Dermis lymphatic vessel endothelial cell (primary cell): ENCODE data around the gene SLC6A17. TPM values are rescaled to one million over a fixed set of nuclear protein-coding genes. Genes with fewer than 3 reads are reported as not detected.

ENCODE experiments used
- total RNA-seq: library from RNA; depleted of rRNA; stranded (reverse); fragments of >200 nt; gene quantifications from 2 replicates; pipeline ENCODE4 v1.2.1, GENCODE V29; 2014

SLC6A17 gene
- 1.0 and 1.3 TPM in 2 replicates for total RNA-seq

GRCh38 chr1:110150330-110151174 is at the start of gene SLC6A17:
TSS of gene SLC6A17 (plus strand) at chr1:110150494. CDS start at chr1:110166930, 16,436 bp downstream.

DNA sequence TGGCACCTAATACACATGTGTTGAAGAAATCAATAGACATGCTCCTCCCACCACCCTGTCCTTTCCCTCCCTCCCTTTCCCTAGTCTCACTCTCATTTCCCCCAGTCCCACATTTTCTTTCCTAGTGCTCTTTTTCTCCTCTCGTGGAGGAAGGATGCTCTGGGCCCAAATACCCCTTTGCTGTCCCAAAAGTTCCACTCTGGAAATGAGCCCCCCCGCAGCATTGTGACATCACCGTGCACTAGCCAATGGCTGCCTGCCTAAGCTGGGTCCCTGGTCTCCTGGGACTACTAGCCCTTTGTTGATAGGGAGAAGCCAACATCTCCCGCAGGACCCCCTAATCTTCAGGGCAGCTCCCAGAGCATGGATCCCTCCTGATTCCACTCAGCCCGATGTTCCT is 38.2 kb upstream of the SLC6A17 start, which contains the start of gene UBL4B:
Gene UBL4B, plus strand, starts transcription at position 301 of the 400 bp plus-strand sequence. Its CDS starts 92 bp downstream, at position 393.

GRCh38 chr1:110209715-110210603 is 59.7 kb downstream of the SLC6A17 start, which contains the start of gene KCNC4:
TSS of gene KCNC4 (plus strand) at chr1:110210314. CDS start at chr1:110211500, 1,186 bp downstream.

Other genes with a start within 250 kb of the SLC6A17 start
- 3.9 and 5.9 TPM in 2 replicates for gene CSF1, start 239.6 kb upstream of the SLC6A17 start, total RNA-seq
- gene AHCYL1, start 165.7 kb upstream of the SLC6A17 start, total RNA-seq, result 46.9 and 47.6 TPM in 2 replicates
- 44.1 and 45.8 TPM in 2 replicates for gene STRIP1, start 115.9 kb upstream of the SLC6A17 start, total RNA-seq
- not detected in 2 replicates for gene ALX3, start 79.8 kb upstream of the SLC6A17 start, total RNA-seq
- gene UBL4B, start 38.1 kb upstream of the SLC6A17 start, total RNA-seq, result not detected in 2 replicates
- 0.34 and 0.98 TPM in 2 replicates for gene KCNC4, start 59.8 kb downstream of the SLC6A17 start, total RNA-seq
- gene RBM15, start 188.9 kb downstream of the SLC6A17 start, total RNA-seq, result 28.6 and 30.5 TPM in 2 replicates
- 0.17 and 0.54 TPM in 2 replicates for gene SLC16A4, start 240.5 kb downstream of the SLC6A17 start, total RNA-seq